ENCODE data around the gene G2E3. TPM values are rescaled to one million over a fixed set of nuclear protein-coding genes. Genes with fewer than 3 reads are reported as not detected.

G2E3 gene
- total and polyA plus RNA-seq, 2 experiments from 2014 or later = 67.4 to 113 TPM

GRCh38 chr14:30572771-30573170 is 13.8 kb downstream of the G2E3 start:
- H3F3A ChIP-seq (replicated peaks; ENCODE audit: low read depth) = no peaks in the 10 kb centered on the region
- Mint-ChIP-seq H3K4me3 (no peak overlapping the region), H3K27ac (no peak overlapping the region), H3K27me3 (ENCODE audit: insufficient read depth, low read depth, poor library complexity) (peaks cover 3% of the 10 kb centered on the region), H3K4me1 (peaks cover 81% of the 10 kb centered on the region), H3K36me3 (ENCODE audit: low read depth) (no peaks in the 10 kb centered on the region), H3K9me3 (no peaks in the 10 kb centered on the region)
- peaks cover 77% of the 10 kb centered on the region for H4K20me1 ChIP-seq (replicated peaks; ENCODE audit: insufficient read depth)
- no peak overlapping the region for H2AFZ ChIP-seq
- peaks cover 74% of the 10 kb centered on the region for H3K4me1 ChIP-seq (ENCODE audit: insufficient read depth)
- peaks cover 100% of the 10 kb centered on the region for H3K79me2 ChIP-seq (replicated peaks; ENCODE audit: insufficient read depth)
- H3K36me3 ChIP-seq (ENCODE audit: insufficient read depth) = no peaks in the 10 kb centered on the region
- no peak overlapping the region for H3K4me3 ChIP-seq
- ATAC-seq (no peak), DNase-seq (ENCODE audit: low spot score) (no peak)
- no peaks in the 10 kb centered on the region for H3K9me2 ChIP-seq (ENCODE audit: insufficient read depth)
- H3K4me2 ChIP-seq = no peak overlapping the region
- no peaks in the 10 kb centered on the region for H3K27me3 ChIP-seq (ENCODE audit: insufficient read depth)
- no peak overlapping the region for H3K27ac ChIP-seq (ENCODE audit: low read depth)
- TF ChIP-seq JUNB (IDR thresholded peaks at IDR 0.05; ENCODE audit: unreplicated experiment) (no peak), NANOG (IDR thresholded peaks at IDR 0.05; ENCODE audit: borderline replicate concordance) (no peak), EZH2phosphoT487 (IDR thresholded peaks at IDR 0.05; ENCODE audit: unreplicated experiment) (no peak), POLR2AphosphoS5 (IDR thresholded peaks at IDR 0.05; ENCODE audit: low read depth) (no peak), ZNF114 (CRISPR knock-in tag; IDR thresholded peaks at IDR 0.05) (no peak), CREB1 (CRISPR knock-in tag; IDR thresholded peaks at IDR 0.05; ENCODE audit: low read depth) (no peak), EZH2 (IDR thresholded peaks at IDR 0.05; ENCODE audit: low read depth, unreplicated experiment) (no peak)
- TF ChIP-seq, protein P1, sequence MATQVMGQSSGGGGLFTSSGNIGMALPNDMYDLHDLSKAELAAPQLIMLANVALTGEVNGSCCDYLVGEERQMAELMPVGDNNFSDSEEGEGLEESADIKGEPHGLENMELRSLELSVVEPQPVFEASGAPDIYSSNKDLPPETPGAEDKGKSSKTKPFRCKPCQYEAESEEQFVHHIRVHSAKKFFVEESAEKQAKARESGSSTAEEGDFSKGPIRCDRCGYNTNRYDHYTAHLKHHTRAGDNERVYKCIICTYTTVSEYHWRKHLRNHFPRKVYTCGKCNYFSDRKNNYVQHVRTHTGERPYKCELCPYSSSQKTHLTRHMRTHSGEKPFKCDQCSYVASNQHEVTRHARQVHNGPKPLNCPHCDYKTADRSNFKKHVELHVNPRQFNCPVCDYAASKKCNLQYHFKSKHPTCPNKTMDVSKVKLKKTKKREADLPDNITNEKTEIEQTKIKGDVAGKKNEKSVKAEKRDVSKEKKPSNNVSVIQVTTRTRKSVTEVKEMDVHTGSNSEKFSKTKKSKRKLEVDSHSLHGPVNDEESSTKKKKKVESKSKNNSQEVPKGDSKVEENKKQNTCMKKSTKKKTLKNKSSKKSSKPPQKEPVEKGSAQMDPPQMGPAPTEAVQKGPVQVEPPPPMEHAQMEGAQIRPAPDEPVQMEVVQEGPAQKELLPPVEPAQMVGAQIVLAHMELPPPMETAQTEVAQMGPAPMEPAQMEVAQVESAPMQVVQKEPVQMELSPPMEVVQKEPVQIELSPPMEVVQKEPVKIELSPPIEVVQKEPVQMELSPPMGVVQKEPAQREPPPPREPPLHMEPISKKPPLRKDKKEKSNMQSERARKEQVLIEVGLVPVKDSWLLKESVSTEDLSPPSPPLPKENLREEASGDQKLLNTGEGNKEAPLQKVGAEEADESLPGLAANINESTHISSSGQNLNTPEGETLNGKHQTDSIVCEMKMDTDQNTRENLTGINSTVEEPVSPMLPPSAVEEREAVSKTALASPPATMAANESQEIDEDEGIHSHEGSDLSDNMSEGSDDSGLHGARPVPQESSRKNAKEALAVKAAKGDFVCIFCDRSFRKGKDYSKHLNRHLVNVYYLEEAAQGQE (IDR thresholded peaks at IDR 0.05; ENCODE audit: unreplicated experiment) = no peak
- TF ChIP-seq, protein P2, sequence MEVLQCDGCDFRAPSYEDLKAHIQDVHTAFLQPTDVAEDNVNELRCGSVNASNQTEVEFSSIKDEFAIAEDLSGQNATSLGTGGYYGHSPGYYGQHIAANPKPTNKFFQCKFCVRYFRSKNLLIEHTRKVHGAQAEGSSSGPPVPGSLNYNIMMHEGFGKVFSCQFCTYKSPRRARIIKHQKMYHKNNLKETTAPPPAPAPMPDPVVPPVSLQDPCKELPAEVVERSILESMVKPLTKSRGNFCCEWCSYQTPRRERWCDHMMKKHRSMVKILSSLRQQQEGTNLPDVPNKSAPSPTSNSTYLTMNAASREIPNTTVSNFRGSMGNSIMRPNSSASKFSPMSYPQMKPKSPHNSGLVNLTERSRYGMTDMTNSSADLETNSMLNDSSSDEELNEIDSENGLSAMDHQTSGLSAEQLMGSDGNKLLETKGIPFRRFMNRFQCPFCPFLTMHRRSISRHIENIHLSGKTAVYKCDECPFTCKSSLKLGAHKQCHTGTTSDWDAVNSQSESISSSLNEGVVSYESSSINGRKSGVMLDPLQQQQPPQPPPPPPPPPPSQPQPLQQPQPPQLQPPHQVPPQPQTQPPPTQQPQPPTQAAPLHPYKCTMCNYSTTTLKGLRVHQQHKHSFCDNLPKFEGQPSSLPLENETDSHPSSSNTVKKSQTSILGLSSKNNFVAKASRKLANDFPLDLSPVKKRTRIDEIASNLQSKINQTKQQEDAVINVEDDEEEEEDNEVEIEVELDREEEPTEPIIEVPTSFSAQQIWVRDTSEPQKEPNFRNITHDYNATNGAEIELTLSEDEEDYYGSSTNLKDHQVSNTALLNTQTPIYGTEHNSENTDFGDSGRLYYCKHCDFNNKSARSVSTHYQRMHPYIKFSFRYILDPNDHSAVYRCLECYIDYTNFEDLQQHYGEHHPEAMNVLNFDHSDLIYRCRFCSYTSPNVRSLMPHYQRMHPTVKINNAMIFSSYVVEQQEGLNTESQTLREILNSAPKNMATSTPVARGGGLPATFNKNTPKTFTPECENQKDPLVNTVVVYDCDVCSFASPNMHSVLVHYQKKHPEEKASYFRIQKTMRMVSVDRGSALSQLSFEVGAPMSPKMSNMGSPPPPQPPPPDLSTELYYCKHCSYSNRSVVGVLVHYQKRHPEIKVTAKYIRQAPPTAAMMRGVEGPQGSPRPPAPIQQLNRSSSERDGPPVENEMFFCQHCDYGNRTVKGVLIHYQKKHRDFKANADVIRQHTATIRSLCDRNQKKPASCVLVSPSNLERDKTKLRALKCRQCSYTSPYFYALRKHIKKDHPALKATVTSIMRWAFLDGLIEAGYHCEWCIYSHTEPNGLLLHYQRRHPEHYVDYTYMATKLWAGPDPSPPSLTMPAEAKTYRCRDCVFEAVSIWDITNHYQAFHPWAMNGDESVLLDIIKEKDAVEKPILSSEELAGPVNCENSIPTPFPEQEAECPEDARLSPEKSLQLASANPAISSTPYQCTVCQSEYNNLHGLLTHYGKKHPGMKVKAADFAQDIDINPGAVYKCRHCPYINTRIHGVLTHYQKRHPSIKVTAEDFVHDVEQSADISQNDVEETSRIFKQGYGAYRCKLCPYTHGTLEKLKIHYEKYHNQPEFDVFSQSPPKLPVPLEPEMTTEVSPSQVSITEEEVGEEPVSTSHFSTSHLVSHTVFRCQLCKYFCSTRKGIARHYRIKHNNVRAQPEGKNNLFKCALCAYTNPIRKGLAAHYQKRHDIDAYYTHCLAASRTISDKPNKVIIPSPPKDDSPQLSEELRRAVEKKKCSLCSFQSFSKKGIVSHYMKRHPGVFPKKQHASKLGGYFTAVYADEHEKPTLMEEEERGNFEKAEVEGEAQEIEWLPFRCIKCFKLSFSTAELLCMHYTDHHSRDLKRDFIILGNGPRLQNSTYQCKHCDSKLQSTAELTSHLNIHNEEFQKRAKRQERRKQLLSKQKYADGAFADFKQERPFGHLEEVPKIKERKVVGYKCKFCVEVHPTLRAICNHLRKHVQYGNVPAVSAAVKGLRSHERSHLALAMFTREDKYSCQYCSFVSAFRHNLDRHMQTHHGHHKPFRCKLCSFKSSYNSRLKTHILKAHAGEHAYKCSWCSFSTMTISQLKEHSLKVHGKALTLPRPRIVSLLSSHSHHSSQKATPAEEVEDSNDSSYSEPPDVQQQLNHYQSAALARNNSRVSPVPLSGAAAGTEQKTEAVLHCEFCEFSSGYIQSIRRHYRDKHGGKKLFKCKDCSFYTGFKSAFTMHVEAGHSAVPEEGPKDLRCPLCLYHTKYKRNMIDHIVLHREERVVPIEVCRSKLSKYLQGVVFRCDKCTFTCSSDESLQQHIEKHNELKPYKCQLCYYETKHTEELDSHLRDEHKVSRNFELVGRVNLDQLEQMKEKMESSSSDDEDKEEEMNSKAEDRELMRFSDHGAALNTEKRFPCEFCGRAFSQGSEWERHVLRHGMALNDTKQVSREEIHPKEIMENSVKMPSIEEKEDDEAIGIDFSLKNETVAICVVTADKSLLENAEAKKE (CRISPR knock-in tag; IDR thresholded peaks at IDR 0.05) = no peak
- TF ChIP-seq, protein P3, sequence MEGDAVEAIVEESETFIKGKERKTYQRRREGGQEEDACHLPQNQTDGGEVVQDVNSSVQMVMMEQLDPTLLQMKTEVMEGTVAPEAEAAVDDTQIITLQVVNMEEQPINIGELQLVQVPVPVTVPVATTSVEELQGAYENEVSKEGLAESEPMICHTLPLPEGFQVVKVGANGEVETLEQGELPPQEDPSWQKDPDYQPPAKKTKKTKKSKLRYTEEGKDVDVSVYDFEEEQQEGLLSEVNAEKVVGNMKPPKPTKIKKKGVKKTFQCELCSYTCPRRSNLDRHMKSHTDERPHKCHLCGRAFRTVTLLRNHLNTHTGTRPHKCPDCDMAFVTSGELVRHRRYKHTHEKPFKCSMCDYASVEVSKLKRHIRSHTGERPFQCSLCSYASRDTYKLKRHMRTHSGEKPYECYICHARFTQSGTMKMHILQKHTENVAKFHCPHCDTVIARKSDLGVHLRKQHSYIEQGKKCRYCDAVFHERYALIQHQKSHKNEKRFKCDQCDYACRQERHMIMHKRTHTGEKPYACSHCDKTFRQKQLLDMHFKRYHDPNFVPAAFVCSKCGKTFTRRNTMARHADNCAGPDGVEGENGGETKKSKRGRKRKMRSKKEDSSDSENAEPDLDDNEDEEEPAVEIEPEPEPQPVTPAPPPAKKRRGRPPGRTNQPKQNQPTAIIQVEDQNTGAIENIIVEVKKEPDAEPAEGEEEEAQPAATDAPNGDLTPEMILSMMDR (conservative IDR thresholded peaks at IDR 0.05; ENCODE audit: low read depth in 2 of 2) = no peak
- TF ChIP-seq, protein P4, sequence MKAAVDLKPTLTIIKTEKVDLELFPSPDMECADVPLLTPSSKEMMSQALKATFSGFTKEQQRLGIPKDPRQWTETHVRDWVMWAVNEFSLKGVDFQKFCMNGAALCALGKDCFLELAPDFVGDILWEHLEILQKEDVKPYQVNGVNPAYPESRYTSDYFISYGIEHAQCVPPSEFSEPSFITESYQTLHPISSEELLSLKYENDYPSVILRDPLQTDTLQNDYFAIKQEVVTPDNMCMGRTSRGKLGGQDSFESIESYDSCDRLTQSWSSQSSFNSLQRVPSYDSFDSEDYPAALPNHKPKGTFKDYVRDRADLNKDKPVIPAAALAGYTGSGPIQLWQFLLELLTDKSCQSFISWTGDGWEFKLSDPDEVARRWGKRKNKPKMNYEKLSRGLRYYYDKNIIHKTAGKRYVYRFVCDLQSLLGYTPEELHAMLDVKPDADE (IDR thresholded peaks at IDR 0.05) = no peak
